Measurements from ENCODE around the gene TNK1. TPM values are rescaled to one million over a fixed set of nuclear protein-coding genes. Genes with fewer than 3 reads are reported as not detected.

Gene TNK1
- total RNA-seq, 1 donor from 2014 or later = 1.7 TPM

DNA sequence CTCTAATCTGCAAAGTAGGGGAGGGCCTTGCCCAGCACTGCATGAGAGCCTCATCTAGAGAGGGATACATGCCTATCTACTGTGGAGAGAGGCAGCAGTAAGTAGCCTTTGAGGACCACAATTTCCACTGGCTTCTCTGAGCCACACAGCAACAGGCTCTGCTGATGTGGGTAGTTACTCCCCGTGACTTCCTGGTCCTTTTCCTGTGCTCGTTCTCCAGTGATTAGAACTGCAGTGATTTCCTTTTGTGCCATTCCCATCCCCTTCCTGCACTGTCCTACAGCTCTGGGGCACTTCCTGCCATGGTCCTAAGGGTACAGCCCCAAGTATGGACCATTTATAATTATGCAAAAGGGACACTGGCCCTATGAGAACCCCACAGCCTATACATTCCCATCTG, 10.4 kb downstream of the TNK1 start:
- no peak for DNase-seq (ENCODE audit: low spot score)
- Mint-ChIP-seq H3K9me3 (ENCODE audit: unreplicated experiment) (no peaks in the 10 kb centered on the region), H3K36me3 (ENCODE audit: low read depth, unreplicated experiment) (peaks cover 13% of the 10 kb centered on the region), H3K27ac (ENCODE audit: unreplicated experiment) (peak overlapping the region; percentile 81), H3K4me1 (ENCODE audit: unreplicated experiment) (peaks cover 40% of the 10 kb centered on the region), H3K27me3 (ENCODE audit: unreplicated experiment) (peaks cover 14% of the 10 kb centered on the region), H3K4me3 (ENCODE audit: unreplicated experiment) (peak overlapping the region; percentile 69)
- no peak for TF ChIP-seq CTCF (IDR thresholded peaks at IDR 0.05; ENCODE audit: unreplicated experiment)

- H3K4me3 Mint-ChIP-seq (ENCODE audit: unreplicated experiment) = peak overlapping the region; percentile 85
- no peak for TF ChIP-seq CTCF (IDR thresholded peaks at IDR 0.05; ENCODE audit: unreplicated experiment)
- H3K27ac Mint-ChIP-seq (ENCODE audit: unreplicated experiment) = no peak overlapping the region
- H3K9me3 Mint-ChIP-seq (ENCODE audit: unreplicated experiment) = no peaks in the 10 kb centered on the region
- peaks cover 13% of the 10 kb centered on the region for H3K36me3 Mint-ChIP-seq (ENCODE audit: low read depth, unreplicated experiment)
- peaks cover 15% of the 10 kb centered on the region for H3K27me3 Mint-ChIP-seq (ENCODE audit: unreplicated experiment)
- DNase-seq (ENCODE audit: low spot score) = no peak
- H3K4me1 Mint-ChIP-seq (ENCODE audit: unreplicated experiment) = peaks cover 40% of the 10 kb centered on the region
Measured at GRCh38 chr17:7392696-7393612, 12.1 kb downstream of the TNK1 start.

- Mint-ChIP-seq H3K27ac (ENCODE audit: unreplicated experiment) (no peak overlapping the region), H3K9me3 (ENCODE audit: unreplicated experiment) (no peaks in the 10 kb centered on the region), H3K4me3 (ENCODE audit: unreplicated experiment) (peak overlapping the region; percentile 93), H3K4me1 (ENCODE audit: unreplicated experiment) (peaks cover 40% of the 10 kb centered on the region), H3K27me3 (ENCODE audit: unreplicated experiment) (peaks cover 15% of the 10 kb centered on the region), H3K36me3 (ENCODE audit: low read depth, unreplicated experiment) (peaks cover 13% of the 10 kb centered on the region)
- no peak for DNase-seq (ENCODE audit: low spot score)
- TF ChIP-seq CTCF (IDR thresholded peaks at IDR 0.05; ENCODE audit: unreplicated experiment) = no peak
Measured at GRCh38 chr17:7393613-7394451, 12.9 kb downstream of the TNK1 start.

DNA sequence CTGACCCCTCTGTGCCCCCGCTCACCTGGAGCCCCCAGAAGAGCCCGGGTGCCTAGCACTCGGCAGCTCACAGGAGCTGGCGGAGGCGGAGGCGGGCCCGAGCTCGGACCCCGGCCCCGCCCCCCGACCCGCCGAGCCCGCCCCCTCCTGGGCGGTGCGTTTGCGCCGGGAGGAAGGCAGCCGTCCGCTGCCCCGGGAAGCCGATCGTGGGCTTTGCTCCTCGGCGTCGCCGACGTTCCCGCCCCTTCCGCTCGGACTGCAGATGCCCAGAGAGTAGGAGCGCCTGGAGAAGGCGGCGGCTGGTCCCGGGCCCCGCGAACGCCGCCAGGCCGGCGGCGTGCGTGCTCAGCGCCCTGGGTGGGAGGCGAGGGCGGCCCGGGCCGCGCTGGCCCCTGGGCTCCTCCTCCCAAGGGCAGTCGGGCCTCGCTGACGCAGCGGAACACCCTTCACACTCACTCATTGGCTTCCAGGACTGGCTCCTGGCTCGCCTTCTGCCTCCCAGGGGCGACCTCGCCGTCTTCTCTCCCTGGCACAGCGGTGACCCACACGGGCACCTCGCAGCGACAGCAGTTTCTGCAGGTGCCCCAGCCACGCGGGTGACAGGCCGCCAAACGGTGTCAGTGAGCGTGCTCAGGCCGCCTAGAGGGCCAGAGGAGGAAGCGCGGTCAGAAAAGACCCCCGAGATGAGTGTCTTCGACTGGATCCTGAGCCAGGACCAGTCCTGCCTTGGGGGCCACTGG, 13.7 kb downstream of the TNK1 start, which contains the start of gene PLSCR3:
Gene PLSCR3 (minus strand): TSS at position 74 of the 740 bp plus-strand sequence. CDS start 415 bp downstream, outside the sequence.
- Mint-ChIP-seq H3K36me3 (ENCODE audit: low read depth, unreplicated experiment) (peaks cover 7% of the 10 kb centered on the region), H3K27me3 (ENCODE audit: unreplicated experiment) (peaks cover 13% of the 10 kb centered on the region)
- DNase-seq (ENCODE audit: low spot score) = peak; percentile 85

More for the DNA sequence above, 13.7 kb downstream of the TNK1 start, which contains the start of gene PLSCR3:
- no peaks in the 10 kb centered on the region for H3K9me3 Mint-ChIP-seq (ENCODE audit: unreplicated experiment)
- H3K4me3 Mint-ChIP-seq (ENCODE audit: unreplicated experiment) = peak within 1 kb of the TSS; percentile 95
- H3K4me1 Mint-ChIP-seq (ENCODE audit: unreplicated experiment) = peaks cover 35% of the 10 kb centered on the region
- TF ChIP-seq CTCF (IDR thresholded peaks at IDR 0.05; ENCODE audit: unreplicated experiment) = peak; percentile 45
- peak within 1 kb of the TSS; percentile 85 for H3K27ac Mint-ChIP-seq (ENCODE audit: unreplicated experiment)
